ENCODE results near the gene ILDR1.

Gene ILDR1

GRCh38 chr3:121992601-121993560 is 29.2 kb downstream of the ILDR1 start:
- no peak for DNase-seq

- DNase-seq: no peak
Observed at GRCh38 chr3:121989943-121990342, 32.1 kb downstream of the ILDR1 start.

- no peak for DNase-seq
Observed at GRCh38 chr3:121988146-121988545, 33.9 kb downstream of the ILDR1 start.

- DNase-seq: no peak
Observed at GRCh38 chr3:121985846-121986245, 36.2 kb downstream of the ILDR1 start.

GRCh38 chr3:121981473-121981872 is 40.6 kb downstream of the ILDR1 start:
- DNase-seq: no peak

- DNase-seq: no peak
Observed at GRCh38 chr3:121980450-121980796, 41.6 kb downstream of the ILDR1 start.

- no peak for DNase-seq
Observed at GRCh38 chr3:121979734-121980449, 42.2 kb downstream of the ILDR1 start.

GRCh38 chr3:121979246-121979645 is 42.8 kb downstream of the ILDR1 start:
- no peak for DNase-seq

- DNase-seq: no peak
Observed at GRCh38 chr3:121976727-121977126, 45.3 kb downstream of the ILDR1 start.

- DNase-seq: no peak
Observed at GRCh38 chr3:121975702-121976302, 46.2 kb downstream of the ILDR1 start.

- DNase-seq: no peak
Observed at GRCh38 chr3:121974601-121975111, 47.4 kb downstream of the ILDR1 start.

- DNase-seq: no peak
Observed at GRCh38 chr3:121970047-121970446, 52.0 kb downstream of the ILDR1 start.

GRCh38 chr3:121969631-121970030 is 52.4 kb downstream of the ILDR1 start:
- no peak for DNase-seq

- DNase-seq: no peak
Observed at GRCh38 chr3:121963608-121964007, 58.4 kb downstream of the ILDR1 start.

GRCh38 chr3:121962443-121962842 is 59.6 kb downstream of the ILDR1 start:
- DNase-seq: no peak

GRCh38 chr3:121961283-121961682 is 60.8 kb downstream of the ILDR1 start:
- no peak for DNase-seq

GRCh38 chr3:121958801-121959200 is 63.2 kb downstream of the ILDR1 start:
- no peak for DNase-seq

GRCh38 chr3:121957674-121958415 is 64.2 kb downstream of the ILDR1 start:
- DNase-seq: no peak

GRCh38 chr3:121956363-121956762 is 65.7 kb downstream of the ILDR1 start:
- no peak for DNase-seq

- DNase-seq: no peak
Observed at GRCh38 chr3:121951291-121951919, 70.6 kb downstream of the ILDR1 start.

- DNase-seq: no peak
Observed at GRCh38 chr3:121948641-121949040, 73.4 kb downstream of the ILDR1 start.

GRCh38 chr3:121943431-121943830 is 78.6 kb downstream of the ILDR1 start:
- no peak for DNase-seq
